HG02938 (cell line): Measurements from ENCODE around the gene CEP55.

Experiments used
- ATAC-seq: cut with Tn5 transposase; IDR thresholded peaks from one replicate; pipeline ENCODE4 v1.9.1; 2021; ENCODE audit warnings: mild to moderate bottlenecking, moderate library complexity; ENCODE audit not compliant: unreplicated experiment

The CEP55 gene

DNA sequence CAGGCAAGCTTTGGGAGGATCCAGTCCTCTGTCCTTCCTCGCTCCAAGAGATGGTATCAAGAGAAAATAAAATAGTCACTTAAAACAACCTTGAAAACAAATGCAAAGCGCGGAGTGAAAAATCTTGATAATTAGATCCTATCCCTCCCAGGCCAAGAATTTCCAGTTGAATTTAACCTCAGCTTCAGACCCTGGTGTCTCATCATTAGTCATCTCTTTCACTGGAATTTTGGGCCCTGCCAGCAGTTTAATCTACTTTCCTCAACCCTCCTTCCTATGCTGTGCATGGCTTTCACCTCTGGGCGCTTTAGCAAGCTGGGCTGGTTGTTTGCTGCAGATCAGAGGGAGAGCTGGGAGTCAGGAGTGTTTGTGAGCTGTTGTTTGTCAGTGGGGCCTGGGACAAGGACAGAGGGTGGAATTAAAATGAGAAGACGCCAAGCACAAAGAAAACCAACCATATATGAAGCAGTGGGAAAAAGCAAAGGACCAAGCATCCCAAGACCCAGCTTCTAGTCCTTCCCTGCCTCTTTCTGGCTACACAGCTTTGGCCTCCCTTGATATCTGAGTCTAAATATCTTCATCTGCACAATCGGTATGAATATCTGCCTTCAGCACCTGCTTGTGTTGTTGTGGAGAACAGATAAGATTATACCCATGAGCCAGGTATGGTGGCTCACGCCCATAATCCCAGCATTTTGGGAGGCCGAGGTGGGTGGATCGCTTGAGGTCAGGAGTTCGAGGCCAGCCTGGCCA is 27.8 kb upstream of the CEP55 start:
- no peak for ATAC-seq

GRCh38 chr10:93469454-93469853 is 27.0 kb upstream of the CEP55 start:
- ATAC-seq = no peak

DNA sequence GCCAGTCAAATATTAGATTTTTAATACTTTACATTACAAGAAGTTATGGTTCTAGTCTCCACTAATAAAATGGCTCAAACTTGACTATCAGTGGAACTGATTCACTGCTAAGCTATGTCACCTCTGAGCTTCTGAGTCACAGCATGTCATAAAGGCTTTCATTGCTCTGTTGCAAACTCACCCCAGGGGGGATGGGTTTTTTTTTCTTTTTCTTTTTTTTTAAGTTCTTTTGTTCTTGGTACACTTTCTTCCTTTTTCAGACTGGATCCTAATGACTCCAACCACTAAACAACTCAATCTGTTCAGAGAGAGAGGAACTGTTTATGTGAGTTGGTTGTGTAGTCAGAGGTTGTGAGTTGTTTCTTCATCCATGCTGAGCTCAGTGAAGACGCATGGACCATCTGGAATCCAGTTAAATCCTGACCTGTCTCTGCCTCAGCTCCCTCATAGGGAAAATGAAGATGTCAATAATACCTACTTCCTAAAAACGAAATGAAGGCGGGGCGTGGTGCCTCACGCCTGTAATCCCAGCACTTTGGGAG is 25.2 kb upstream of the CEP55 start:
- ATAC-seq = no peak

- no peak for ATAC-seq
Observed at GRCh38 chr10:93473161-93473560, 23.3 kb upstream of the CEP55 start.

DNA sequence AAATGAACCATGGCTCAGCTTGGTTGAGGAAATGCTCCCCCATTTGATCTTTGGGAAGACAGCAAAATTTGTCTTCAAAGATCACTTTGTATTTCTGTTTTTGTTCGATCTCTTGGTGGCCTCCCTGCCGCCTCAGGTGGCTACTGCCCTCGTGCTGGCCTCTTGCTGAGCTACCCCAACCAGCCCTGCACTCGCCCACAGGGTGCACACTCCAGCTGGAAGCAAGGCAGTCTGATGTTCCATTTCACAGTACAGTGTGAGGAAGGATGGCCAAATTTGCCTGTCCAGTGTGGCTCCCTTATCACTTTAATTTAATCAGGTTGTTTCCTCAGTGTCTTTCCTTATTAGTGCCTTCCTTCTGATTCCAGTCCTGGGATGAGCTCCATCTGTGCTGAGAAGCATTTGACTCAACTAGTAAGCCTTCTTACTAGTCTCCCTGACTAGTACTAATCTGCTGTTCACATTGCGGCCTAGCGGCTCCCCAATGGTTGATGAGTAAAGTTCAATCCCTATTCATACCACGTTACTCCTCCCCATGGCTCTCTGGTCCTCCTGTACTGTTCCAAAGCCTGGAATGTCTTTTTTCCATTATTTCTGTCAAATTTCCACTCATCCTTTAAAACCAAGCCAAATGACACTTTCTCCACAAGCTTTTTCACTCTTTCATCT is 22.5 kb upstream of the CEP55 start:
- no peak for ATAC-seq

GRCh38 chr10:93475227-93475626 is 21.2 kb upstream of the CEP55 start:
- ATAC-seq = no peak

GRCh38 chr10:93475871-93476270 is 20.5 kb upstream of the CEP55 start:
- ATAC-seq = no peak

DNA sequence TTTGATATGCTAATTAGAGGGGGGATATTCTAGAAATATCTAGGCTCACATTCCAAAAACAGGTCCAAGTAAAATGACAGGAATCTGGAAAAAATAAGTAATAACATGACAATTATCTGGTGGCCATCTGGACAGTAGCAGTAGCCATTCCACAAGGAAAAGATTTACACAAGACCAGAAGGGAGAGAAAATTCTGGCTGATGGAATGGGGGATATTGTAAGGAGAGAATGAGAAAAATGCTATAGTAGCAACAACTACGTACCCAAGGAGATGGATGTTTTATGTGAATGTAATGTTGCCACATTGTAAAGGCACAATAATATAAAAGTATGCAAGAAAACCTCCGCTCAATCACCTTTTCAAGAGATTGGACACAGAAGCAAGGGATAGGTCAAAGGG is 19.7 kb upstream of the CEP55 start:
- no peak for ATAC-seq

DNA sequence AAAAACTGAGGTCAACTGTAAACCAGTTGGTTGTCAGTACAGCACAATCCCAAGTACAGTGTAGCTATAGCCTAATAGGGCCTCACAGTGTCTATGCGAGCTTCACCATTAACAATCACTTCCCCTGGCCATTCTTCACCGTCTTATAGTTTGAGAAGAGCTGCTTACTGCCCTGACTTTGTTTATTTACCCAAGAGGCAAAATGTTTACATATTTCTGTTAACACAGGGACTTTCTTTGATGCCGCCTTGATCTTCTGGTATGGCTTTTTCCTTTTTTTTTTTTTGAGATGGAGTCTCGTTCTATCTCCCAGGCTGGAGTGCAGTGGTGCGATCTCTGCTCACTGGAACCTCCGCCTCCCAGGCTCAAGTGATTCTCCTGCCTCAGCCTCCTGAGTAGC is 17.5 kb upstream of the CEP55 start:
- ATAC-seq = no peak

DNA sequence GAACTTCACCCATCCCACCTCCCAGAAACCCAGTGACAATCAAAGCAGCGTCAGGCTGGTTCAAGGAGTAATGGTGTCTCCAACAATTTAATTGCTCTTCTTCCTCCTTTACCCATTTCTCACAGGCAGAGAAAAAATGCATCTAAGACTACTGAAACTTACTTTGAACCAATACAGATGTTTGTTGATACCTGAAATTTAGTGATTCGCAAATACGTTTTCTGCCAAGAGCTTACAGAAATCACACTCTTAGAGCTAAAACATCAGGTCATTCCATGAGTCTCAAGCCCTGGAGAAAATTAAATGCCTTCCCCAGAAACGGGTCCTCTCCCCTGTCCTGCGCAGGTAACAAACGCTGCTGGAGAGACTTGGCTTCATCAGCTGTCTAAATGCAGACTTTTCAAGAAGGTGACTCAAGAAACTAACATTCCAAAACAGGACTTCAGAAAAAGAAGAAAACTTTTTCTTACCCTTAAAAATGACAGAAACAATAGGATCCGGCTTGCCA is 14.7 kb upstream of the CEP55 start:
- no peak for ATAC-seq

DNA sequence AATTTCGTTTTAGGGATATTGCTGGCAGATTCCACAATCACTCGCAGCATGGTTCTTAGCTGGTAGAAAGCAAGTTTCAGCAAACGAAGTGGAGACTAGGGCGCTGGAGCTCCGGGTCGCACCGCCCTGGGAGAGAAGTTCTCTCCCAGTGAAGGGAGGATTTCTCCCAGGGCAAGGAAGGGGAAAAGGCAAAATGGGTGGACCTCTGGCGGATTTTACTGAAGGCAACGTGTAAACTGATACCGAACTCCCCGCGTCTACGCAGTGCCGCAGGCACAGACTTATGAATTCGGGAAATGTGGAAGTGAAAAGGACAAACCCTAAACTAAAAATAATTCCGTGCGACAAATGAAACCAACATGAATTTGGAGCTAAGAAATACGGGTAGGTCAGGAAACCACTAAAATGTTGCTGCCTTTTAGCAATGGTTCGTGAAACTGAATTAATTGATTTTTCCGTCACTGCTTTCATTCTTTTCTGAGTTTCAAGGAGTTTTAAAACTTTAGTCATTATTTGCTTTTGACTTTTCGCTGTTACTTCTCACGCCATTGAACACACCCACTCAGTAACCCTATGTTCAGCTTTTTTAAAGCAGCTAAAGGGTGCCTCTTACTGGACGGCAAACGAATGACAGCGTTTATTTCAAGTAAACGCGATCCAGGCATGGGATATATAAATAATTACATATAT is 14.1 kb upstream of the CEP55 start, which contains the start of gene MYOF:
Gene MYOF (minus strand): TSS at position 190 of the 690 bp plus-strand sequence. CDS start 140 bp downstream, at position 50.
- ATAC-seq = peak; percentile 79

DNA sequence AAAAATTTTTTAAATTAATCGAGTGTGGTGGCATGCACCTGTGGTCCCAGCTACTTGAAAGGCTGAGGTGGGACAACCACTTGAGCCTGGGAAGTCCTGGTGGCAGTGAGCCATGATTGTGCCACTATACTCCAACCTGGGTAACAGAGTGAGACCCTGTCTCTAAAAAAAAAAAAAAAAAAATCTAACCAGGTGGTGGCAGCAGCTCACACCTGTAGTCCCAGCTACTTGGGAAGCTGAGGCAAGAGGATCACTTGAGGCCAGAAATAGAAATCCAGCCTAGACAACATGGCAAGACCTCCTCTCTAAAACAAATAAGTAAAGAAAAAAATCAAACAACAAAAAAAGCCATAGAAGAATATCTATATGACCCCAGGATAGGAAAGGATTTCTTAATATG is 10.7 kb upstream of the CEP55 start:
- no peak for ATAC-seq

- ATAC-seq = no peak
Observed at GRCh38 chr10:93488956-93489528, 7.4 kb upstream of the CEP55 start.

GRCh38 chr10:93491602-93492121 is 4.8 kb upstream of the CEP55 start:
- ATAC-seq = no peak

GRCh38 chr10:93493162-93493561 is 3.2 kb upstream of the CEP55 start:
- no peak for ATAC-seq

DNA sequence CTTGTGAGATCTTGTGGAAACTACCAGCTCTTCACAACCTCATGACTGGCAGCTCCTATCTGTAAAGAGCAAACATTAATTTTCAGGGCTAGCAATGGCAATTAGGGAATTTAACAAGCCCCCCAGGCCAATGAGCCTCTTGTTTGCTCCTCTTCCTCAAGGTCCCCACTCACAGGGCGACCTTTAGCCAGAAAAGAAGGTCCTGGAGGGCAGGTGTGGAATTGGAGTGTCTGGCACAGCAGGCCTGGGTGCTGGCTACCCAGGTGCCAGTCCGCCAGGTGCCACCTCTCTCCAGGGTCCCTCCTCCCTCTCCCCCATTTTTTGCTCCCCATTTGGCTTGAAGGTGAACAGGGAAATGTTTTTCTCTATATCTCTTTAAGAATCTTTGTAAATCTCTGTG is 1.9 kb upstream of the CEP55 start:
- no peak for ATAC-seq

DNA sequence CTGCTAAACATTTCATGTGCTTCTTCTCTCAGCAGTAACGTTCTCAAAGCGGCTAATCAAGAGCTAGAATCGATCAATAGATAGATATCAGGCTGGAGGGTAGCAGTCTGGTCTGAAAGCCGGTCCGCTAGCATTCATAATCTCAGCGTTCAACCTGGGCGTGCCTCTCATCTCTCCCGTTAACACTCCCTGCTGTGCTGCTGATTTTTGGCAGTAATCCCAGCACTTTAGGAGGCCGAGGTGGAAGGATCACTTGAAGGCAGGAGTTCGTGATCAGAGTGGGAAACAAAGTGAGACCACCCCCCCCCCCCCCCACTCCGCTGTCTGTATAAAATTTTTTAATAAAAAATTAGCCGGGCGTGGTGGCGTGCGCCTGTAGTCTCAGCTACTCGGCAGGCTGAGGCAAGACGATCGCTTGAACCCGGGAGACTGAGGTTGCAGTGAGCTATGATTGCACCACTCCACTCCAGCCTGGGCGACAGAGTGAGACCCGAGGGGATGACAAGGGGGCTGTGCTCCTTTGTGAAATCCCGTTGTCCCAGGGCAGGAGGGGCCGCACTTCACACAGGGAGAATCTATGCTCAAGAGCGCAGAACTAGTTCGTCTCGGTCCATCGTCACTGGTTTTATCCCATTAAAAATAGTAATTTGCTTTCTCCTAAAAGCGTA is 624 bp upstream of the CEP55 start:
- peak; percentile 18 for ATAC-seq

- no peak for ATAC-seq
Observed at GRCh38 chr10:93498166-93498565, 1.8 kb downstream of the CEP55 start.

- no peak for ATAC-seq
Observed at GRCh38 chr10:93501650-93502049, 5.2 kb downstream of the CEP55 start.

DNA sequence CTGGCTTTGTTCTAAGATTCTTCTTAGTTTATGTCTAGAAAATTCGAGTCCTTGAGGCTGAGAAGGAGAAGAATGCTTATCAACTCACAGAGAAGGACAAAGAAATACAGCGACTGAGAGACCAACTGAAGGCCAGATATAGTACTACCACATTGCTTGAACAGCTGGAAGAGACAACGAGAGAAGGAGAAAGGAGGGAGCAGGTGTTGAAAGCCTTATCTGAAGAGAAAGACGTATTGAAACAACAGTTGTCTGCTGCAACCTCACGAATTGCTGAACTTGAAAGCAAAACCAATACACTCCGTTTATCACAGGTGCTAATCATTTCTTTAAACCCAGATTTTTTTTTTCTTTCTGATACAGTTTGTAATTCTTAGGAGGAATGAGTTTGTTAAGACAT is 6.7 kb downstream of the CEP55 start:
- ATAC-seq = peak; percentile 48
